Kidney tubule cell (primary cell): ENCODE results near the gene LCORL.
"Not testable (repeated sequence)": the region's sequence is repeated elsewhere in the genome, so short reads cannot be mapped to it uniquely, and the experiment has no call there.

ENCODE experiments used
- DNase-seq: peaks from one replicate; pipeline ENCODE4 v3.0.0-alpha.2; 2018; ENCODE audit warnings: low spot score

LCORL gene

GRCh38 chr4:17932041-17932440 lies 89.5 kb downstream of the LCORL start:
- no peak for DNase-seq

GRCh38 chr4:17930256-17930655 lies 91.3 kb downstream of the LCORL start:
- DNase-seq: no peak

GRCh38 chr4:17924189-17924588 lies 97.4 kb downstream of the LCORL start:
- no peak for DNase-seq

GRCh38 chr4:17921451-17921850 lies 100.1 kb downstream of the LCORL start:
- DNase-seq: peak; percentile 52

- no peak for DNase-seq
Observed at GRCh38 chr4:17920681-17921080, 100.9 kb downstream of the LCORL start.

- DNase-seq: no peak
Observed at GRCh38 chr4:17915439-17915838, 106.1 kb downstream of the LCORL start.

GRCh38 chr4:17912011-17912410 lies 109.5 kb downstream of the LCORL start:
- no peak for DNase-seq

- DNase-seq: no peak
Observed at GRCh38 chr4:17911608-17912007, 109.9 kb downstream of the LCORL start.

GRCh38 chr4:17898553-17899055 lies 123.0 kb downstream of the LCORL start:
- no peak for DNase-seq

- no peak for DNase-seq
Observed at GRCh38 chr4:17895481-17895880, 126.1 kb downstream of the LCORL start.

GRCh38 chr4:17894421-17894820 lies 127.1 kb downstream of the LCORL start:
- no peak for DNase-seq

- DNase-seq: no peak
Observed at GRCh38 chr4:17889692-17890091, 131.9 kb downstream of the LCORL start.

- DNase-seq: no peak
Observed at GRCh38 chr4:17884511-17884910, 137.0 kb downstream of the LCORL start.

GRCh38 chr4:17884063-17884462 lies 137.5 kb downstream of the LCORL start:
- DNase-seq: peak; percentile 13

- no peak for DNase-seq
Observed at GRCh38 chr4:17877661-17878060, 143.9 kb downstream of the LCORL start.

- no peak for DNase-seq
Observed at GRCh38 chr4:17876943-17877342, 144.6 kb downstream of the LCORL start.

- DNase-seq: no peak
Observed at GRCh38 chr4:17875402-17876070, 146.0 kb downstream of the LCORL start.

GRCh38 chr4:17869327-17869726 lies 152.2 kb downstream of the LCORL start:
- no peak for DNase-seq

- DNase-seq: no peak
Observed at GRCh38 chr4:17867276-17867675, 154.3 kb downstream of the LCORL start.

- no peak for DNase-seq
Observed at GRCh38 chr4:17866810-17867209, 154.7 kb downstream of the LCORL start.

- DNase-seq: no peak
Observed at GRCh38 chr4:17865866-17866363, 155.6 kb downstream of the LCORL start.

GRCh38 chr4:17861906-17862305 lies 159.6 kb downstream of the LCORL start:
- not testable (repeated sequence) for DNase-seq

GRCh38 chr4:17859793-17860406 lies 161.7 kb downstream of the LCORL start:
- no peak for DNase-seq

- DNase-seq: no peak
Observed at GRCh38 chr4:17854036-17854435, 167.5 kb downstream of the LCORL start.
